Karpas-422 (cell line): ENCODE results near the gene PXDC1. TPM values are rescaled to one million over a fixed set of nuclear protein-coding genes. Genes with fewer than 3 reads are reported as not detected.
"Not testable (repeated sequence)": the region's sequence is repeated elsewhere in the genome, so short reads cannot be mapped to it uniquely, and the experiment has no call there.

Experiments
- DNase-seq: peaks from one replicate; pipeline ENCODE4 v3.0.0-alpha.2; 2015
- H2AFZ ChIP-seq: fragments of 200-600 bp; sonication (generic); 2 replicates; pipeline ENCODE4 v1.6.1; 2014; ENCODE audit warnings: antibody characterized with exemption, low read length, mixed read lengths
- H3K27ac ChIP-seq: fragments of 200-600 bp; sonication (generic); 2 replicates; pipeline ENCODE4 v1.5.1; 2014; ENCODE audit warnings: mild to moderate bottlenecking, low read length, moderate library complexity
- H3K27me3 ChIP-seq: fragments of 200-600 bp; sonication (generic); 2 replicates; pipeline ENCODE4 v1.6.1; 2014; ENCODE audit warnings: low read length, mixed read lengths
- H3K36me3 ChIP-seq: fragments of 200-600 bp; sonication (generic); 2 replicates; pipeline ENCODE4 v1.6.1; 2014; ENCODE audit warnings: low read length, mixed read lengths; ENCODE audit not compliant: insufficient read depth
- H3K4me1 ChIP-seq: fragments of 200-600 bp; sonication (generic); 2 replicates; pipeline ENCODE4 v1.6.1; 2014; ENCODE audit warnings: mild to moderate bottlenecking, low read length, mixed read lengths
- H3K4me2 ChIP-seq: fragments of 200-600 bp; sonication (generic); 2 replicates; pipeline ENCODE4 v1.6.1; 2014; ENCODE audit warnings: low read length, low read depth, mild to moderate bottlenecking; ENCODE audit not compliant: poor library complexity, severe bottlenecking
- H3K4me3 ChIP-seq: fragments of 200-600 bp; sonication (generic); 2 replicates; pipeline ENCODE4 v1.5.1; 2014; ENCODE audit warnings: mild to moderate bottlenecking, antibody characterized with exemption, low read length, mixed read lengths
- H3K79me2 ChIP-seq: fragments of 200-600 bp; sonication (generic); 2 replicates; pipeline ENCODE4 v1.6.1; 2014; ENCODE audit warnings: mild to moderate bottlenecking, low read length, mixed read lengths
- H3K9ac ChIP-seq: fragments of 200-600 bp; sonication (generic); 2 replicates; pipeline ENCODE4 v1.6.0; 2014; ENCODE audit warnings: low read length
- H3K9me2 ChIP-seq: fragments of 200-600 bp; sonication (generic), shearing (Covaris generic); replicated peaks from 2 replicates; pipeline ENCODE4 v1.6.0; 2014; ENCODE audit warnings: mild to moderate bottlenecking, low read length, moderate library complexity; ENCODE audit not compliant: insufficient read depth
- H3K9me3 ChIP-seq: fragments of 300-700, 200-600 bp; sonication (generic); 2 replicates; pipeline ENCODE4 v1.6.1; 2014; ENCODE audit warnings: low read length, mixed read lengths
- H4K20me1 ChIP-seq: fragments of 200-600 bp; sonication (generic); 2 replicates; pipeline ENCODE4 v1.6.1; 2014; ENCODE audit warnings: mild to moderate bottlenecking, antibody characterized with exemption, low read length, low read depth; ENCODE audit not compliant: insufficient read depth
- total RNA-seq: library from RNA; depleted of rRNA; stranded (reverse); fragments of >200 nt; shearing (Covaris generic); gene quantifications from 2 replicates; pipeline ENCODE4 v1.2.3, GENCODE V29; 2014; ENCODE audit warnings: low replicate concordance

Gene PXDC1
- total RNA-seq, 1 experiment from 2014 or later, result not detected

DNA sequence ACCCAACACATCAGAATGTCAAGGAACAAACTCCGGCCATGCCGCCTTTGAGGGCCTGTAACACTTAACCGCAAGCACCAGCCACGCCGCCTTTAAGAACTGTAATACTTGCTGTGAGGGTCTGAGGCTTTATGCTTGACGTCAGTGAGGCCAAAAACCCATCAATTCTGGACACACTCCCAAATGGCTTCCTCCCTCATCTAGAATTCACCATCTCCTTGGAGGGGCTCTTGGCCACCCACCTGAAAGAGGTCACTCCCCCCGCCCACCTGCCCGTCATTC lies 10.4 kb upstream of the PXDC1 start:
- Histone ChIP-seq H3K4me1 (0 out of 2 replicates have a peak, but pooled peaks cover 2% of the 10 kb centered on the region), H3K9me3 (no peaks in the 10 kb centered on the region), H3K36me3 (no peaks in the 10 kb centered on the region), H2AFZ (no peak overlapping the region), H3K79me2 (no peaks in the 10 kb centered on the region), H4K20me1 (no peaks in the 10 kb centered on the region), H3K9ac (no peak overlapping the region), H3K27me3 (no peaks in the 10 kb centered on the region), H3K27ac (no peak overlapping the region), H3K4me2 (no peak overlapping the region), H3K9me2 (no peaks in the 10 kb centered on the region), H3K4me3 (no peak overlapping the region)
- DNase-seq, result no peak

DNA sequence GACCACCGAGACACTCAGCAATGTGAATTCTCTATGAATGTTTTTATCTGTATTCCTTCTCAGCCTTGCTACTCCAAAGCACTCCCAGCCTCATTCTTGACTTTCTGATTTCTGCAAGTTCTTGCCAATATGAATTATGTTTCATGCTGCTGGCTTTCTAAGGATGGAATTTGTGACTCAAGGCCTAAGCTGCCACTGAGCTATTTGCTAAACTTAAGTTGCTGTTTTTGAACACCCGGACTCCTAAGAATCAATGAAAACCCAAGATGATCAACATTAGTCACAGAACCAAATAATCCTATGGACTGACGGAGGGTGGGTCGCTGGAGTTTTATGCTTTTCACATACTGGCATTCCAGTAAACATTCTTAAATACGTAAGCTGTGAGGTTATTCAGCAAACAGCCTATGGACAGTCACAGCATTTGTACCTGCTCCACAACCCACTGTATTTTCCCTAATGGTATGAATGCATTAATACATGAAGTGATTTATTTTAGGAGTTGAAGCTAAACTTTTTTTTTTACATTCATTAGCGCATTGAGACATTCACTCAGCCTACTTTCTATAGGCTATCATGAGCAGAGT lies 8.2 kb upstream of the PXDC1 start:
- Histone ChIP-seq H3K9me2 (no peaks in the 10 kb centered on the region), H3K36me3 (no peaks in the 10 kb centered on the region), H3K9me3 (no peaks in the 10 kb centered on the region), H3K27ac (no peak overlapping the region), H3K4me2 (no peak overlapping the region), H3K9ac (no peak overlapping the region), H3K27me3 (no peaks in the 10 kb centered on the region), H4K20me1 (no peaks in the 10 kb centered on the region), H3K79me2 (no peaks in the 10 kb centered on the region), H3K4me3 (no peak overlapping the region), H2AFZ (no peak overlapping the region), H3K4me1 (no peaks in the 10 kb centered on the region)
- no peak for DNase-seq

DNA sequence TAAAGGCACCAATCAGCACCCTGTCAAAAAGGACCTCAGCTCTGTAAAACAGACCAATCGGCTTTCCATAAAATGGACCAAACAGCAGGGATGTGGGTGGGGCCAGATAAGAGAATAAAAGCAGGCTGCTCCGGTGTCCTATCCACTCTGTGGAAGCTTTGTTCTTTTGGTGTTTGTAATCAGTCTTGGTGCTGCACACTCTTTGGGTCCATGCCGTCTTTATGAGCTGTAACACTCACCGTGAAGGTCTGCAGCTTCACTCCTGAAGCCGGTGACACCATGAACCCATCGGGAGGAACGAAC lies 7.3 kb upstream of the PXDC1 start:
- no peaks in the 10 kb centered on the region for H3K27me3 ChIP-seq
- no peak overlapping the region for H3K4me2 ChIP-seq
- H3K9me3 ChIP-seq, result no peaks in the 10 kb centered on the region
- H3K36me3 ChIP-seq, result no peaks in the 10 kb centered on the region
- no peaks in the 10 kb centered on the region for H4K20me1 ChIP-seq
- H3K9ac ChIP-seq, result no peak overlapping the region
- no peak overlapping the region for H3K4me3 ChIP-seq
- H3K79me2 ChIP-seq, result no peaks in the 10 kb centered on the region
- H3K9me2 ChIP-seq, result no peaks in the 10 kb centered on the region
- no peak overlapping the region for H3K27ac ChIP-seq
- no peak overlapping the region for H2AFZ ChIP-seq
- H3K4me1 ChIP-seq, result no peaks in the 10 kb centered on the region
- DNase-seq, result no peak

DNA sequence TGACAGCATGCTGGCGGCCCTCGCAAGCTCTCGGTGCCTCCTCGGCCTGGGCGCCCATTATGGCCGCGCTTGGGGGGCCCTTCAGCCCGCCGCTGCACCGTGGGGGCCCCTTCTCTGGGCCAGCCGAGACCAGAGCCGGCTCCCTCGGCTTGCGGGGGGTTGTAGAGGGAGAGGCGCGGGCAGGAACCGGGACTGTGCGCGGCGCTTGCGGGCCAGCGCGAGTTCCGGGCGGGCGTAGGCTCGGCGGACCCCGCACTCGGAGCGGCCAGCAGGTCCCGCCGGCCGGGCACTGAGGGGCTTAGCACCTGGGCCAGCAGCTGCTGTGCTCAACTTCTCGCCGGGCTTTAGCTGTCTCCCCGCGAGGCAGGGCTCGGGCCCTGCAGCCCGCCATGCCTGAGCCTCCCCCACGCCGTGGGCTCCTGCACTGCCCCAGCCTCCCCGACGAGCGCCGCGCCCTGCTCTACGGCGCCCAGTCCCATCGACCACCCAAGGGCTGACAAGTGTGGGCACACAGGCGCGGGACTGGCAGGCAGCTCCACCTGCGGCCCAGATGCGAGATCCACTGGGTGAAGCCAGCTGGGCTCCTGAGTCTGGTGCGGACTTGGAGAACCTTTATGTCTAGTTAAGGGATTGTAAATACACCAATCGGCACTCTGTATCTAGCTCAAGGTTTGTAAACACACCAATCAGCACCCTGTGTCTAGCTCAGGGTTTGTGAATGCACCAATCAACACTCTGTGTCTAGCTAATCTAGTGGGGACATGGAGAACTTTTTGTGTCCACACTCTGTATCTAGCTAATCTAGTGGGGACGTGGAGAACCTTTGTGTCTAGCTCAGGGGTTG lies 6.7 kb upstream of the PXDC1 start:
- H3K27ac ChIP-seq, H3K9ac ChIP-seq, H3K4me1 ChIP-seq, H2AFZ ChIP-seq, H3K4me2 ChIP-seq, H3K36me3 ChIP-seq, H4K20me1 ChIP-seq, H3K9me3 ChIP-seq, DNase-seq, H3K4me3 ChIP-seq, H3K27me3 ChIP-seq, H3K9me2 ChIP-seq, H3K79me2 ChIP-seq: not testable (repeated sequence)

DNA sequence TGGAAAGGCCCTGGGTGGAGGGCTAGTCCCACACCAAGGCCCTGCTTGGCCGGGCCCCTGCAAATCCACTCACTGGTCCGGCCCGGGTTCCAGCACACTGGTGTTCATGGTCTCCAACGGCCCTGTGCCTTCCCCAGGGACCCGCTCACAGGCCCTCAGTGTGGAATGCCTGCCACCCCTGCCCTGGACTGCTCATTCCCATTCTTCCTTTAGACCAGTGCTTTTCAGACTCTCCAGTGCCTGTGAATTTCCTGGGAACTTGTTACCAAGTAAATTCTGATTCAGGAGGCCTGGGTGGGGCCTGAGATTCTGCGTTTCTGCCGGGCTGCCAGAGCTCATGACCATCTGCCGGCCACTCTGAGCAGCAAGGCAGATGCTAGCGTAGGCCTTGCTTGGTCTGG lies 5.7 kb upstream of the PXDC1 start:
- Histone ChIP-seq H3K9me3 (no peaks in the 10 kb centered on the region), H3K27ac (no peak overlapping the region), H3K27me3 (no peaks in the 10 kb centered on the region), H3K36me3 (no peaks in the 10 kb centered on the region), H4K20me1 (no peaks in the 10 kb centered on the region), H3K4me1 (no peaks in the 10 kb centered on the region), H3K9ac (no peak overlapping the region), H3K4me3 (no peak overlapping the region), H3K4me2 (no peak overlapping the region), H3K9me2 (no peaks in the 10 kb centered on the region), H3K79me2 (no peaks in the 10 kb centered on the region), H2AFZ (no peak overlapping the region)
- DNase-seq, result no peak

DNA sequence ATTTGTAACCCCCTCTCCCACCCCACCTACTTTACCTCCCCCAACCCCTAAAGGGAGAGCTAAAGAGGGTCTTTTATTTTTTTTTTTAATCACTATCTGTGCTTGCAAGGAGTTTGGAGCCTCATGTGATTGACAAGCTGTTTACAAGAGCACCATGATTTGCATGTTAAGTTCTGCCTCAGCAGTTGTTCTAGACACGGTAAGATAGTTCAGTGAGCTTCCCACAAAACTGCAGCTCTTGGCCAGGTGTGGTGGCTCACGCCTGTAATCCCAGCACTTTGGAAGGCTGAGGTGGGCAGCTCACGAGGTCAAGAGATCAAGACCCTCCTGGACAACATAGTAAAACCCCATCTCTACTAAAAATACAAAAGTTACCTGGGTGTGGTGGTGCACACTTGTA lies 5.0 kb upstream of the PXDC1 start:
- H3K4me3 ChIP-seq, result no peak overlapping the region
- no peak overlapping the region for H2AFZ ChIP-seq
- H3K27ac ChIP-seq, result no peak overlapping the region
- H3K4me2 ChIP-seq, result no peak overlapping the region
- no peaks in the 10 kb centered on the region for H3K9me3 ChIP-seq
- H3K9ac ChIP-seq, result no peak overlapping the region
- H4K20me1 ChIP-seq, result no peaks in the 10 kb centered on the region
- H3K9me2 ChIP-seq, result no peaks in the 10 kb centered on the region
- H3K27me3 ChIP-seq, result no peaks in the 10 kb centered on the region
- DNase-seq, result no peak
- no peaks in the 10 kb centered on the region for H3K36me3 ChIP-seq
- no peaks in the 10 kb centered on the region for H3K79me2 ChIP-seq
- no peaks in the 10 kb centered on the region for H3K4me1 ChIP-seq

DNA sequence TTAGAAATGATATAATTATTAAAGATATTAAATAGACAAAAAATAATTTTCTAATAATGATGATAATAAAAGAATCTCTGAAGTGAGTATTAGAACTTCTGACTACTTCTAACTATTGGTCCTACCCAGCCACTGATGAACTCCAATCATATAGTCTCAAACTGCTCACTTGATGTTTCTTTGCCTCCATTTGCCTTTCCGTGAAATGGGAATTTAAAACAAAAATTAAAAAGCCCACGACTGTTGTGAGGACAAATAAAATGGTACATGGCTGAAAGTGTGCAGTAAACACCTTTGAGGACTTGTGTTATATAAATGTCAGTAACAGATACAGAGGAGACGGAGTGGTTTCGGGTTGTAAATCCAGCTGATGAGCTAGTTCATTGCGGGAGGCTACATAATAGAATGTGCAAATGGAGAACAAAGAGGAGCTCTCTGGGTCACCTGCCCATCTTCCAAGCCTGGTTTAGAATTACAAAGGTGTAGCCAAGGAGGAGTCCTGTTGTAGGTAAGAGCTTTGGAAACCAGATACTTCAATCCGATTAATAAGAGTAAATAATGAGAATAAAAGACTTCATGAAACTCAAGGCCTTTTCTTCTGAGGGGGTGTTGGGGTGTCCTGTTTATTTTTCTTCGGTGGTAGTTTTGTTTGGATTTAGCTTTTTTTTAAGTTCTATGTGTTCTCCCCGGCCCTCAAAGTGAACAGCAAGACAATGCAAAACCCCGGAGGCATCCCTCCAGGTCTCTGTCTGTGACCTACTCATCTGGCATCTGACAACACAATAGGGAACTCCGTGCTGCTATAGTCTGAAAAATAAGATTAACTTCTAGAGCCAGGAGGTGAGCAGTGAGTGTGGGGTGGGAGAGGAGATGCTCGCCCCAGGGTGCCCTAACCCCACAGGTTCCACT lies 4.4 kb upstream of the PXDC1 start:
- Histone ChIP-seq H3K9me2 (no peaks in the 10 kb centered on the region), H3K79me2 (no peaks in the 10 kb centered on the region), H3K4me2 (no peak overlapping the region), H3K9ac (no peak overlapping the region), H2AFZ (no peak overlapping the region), H4K20me1 (no peaks in the 10 kb centered on the region), H3K36me3 (no peaks in the 10 kb centered on the region), H3K4me3 (no peak overlapping the region), H3K9me3 (no peaks in the 10 kb centered on the region), H3K27ac (no peak overlapping the region), H3K4me1 (no peaks in the 10 kb centered on the region), H3K27me3 (no peaks in the 10 kb centered on the region)
- DNase-seq, result no peak

DNA sequence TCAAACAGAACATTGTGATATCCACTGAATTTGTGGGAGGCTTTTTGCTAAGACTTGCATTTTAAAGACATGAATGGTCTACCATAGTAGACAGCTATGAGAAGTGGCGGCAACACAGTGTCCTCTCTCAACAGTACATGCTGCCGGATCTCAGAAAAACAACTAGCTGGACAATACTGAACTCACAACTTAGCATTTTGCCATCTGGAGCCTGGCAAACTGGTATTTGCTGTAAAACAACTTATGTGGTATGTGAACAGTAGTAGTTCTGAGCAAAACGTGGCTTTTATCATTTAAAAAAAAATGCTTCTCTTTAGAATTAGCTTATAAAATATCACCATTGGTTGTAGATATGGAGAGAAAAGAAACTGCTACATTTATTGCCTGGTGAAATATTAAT lies 3.3 kb upstream of the PXDC1 start:
- no peak overlapping the region for H3K4me3 ChIP-seq
- H3K9me3 ChIP-seq, result no peaks in the 10 kb centered on the region
- no peaks in the 10 kb centered on the region for H3K36me3 ChIP-seq
- H3K79me2 ChIP-seq, result no peaks in the 10 kb centered on the region
- no peaks in the 10 kb centered on the region for H3K9me2 ChIP-seq
- H4K20me1 ChIP-seq, result no peaks in the 10 kb centered on the region
- H3K4me1 ChIP-seq, result no peaks in the 10 kb centered on the region
- H2AFZ ChIP-seq, result no peak overlapping the region
- no peaks in the 10 kb centered on the region for H3K27me3 ChIP-seq
- no peak overlapping the region for H3K27ac ChIP-seq
- no peak for DNase-seq
- H3K4me2 ChIP-seq, result no peak overlapping the region
- H3K9ac ChIP-seq, result no peak overlapping the region
